Measurements from ENCODE around the gene FOXP1. TPM values are rescaled to one million over a fixed set of nuclear protein-coding genes. Genes with fewer than 3 reads are reported as not detected.

FOXP1 gene
- total and polyA plus RNA-seq, 9 of the 15 experiments (the other 6 are each of a cell fraction or from before 2014, with no cell fraction given): 7.7 to 34.5 (median 13.7) TPM

GRCh38 chr3:71276531-71276930 lies 307.0 kb downstream of the FOXP1 start:
- POLR2A ChIA-PET: no interaction called here
- Histone ChIP-seq H3K27me3 (ENCODE audit: control insufficient read depth in 2 of 2, insufficient read depth in 2 of 2, low read length in 2 of 2) (no peaks in the 10 kb centered on the region), H3K4me2 (ENCODE audit: insufficient read depth, low read length) (no peak overlapping the region), H3K9me3 (replicated peaks; ENCODE audit: control insufficient read depth, insufficient read depth, low read depth, low read length) (no peaks in the 10 kb centered on the region), H3K27ac (ENCODE audit: extremely low read depth, low read depth, low read length) (no peak overlapping the region), H3K9me1 (ENCODE audit: control insufficient read depth, insufficient read depth, low read length) (no peaks in the 10 kb centered on the region), H2AFZ (ENCODE audit: low read depth, low read length) (no peak overlapping the region), H3K9ac (ENCODE audit: insufficient read depth in 1 of 2, low read depth in 2 of 2, low read length in 2 of 2) (no peak overlapping the region), H3K79me2 (ENCODE audit: control insufficient read depth, insufficient read depth, low read length) (no peaks in the 10 kb centered on the region), H3K4me3 (no peak overlapping the region), H3K36me3 (ENCODE audit: control insufficient read depth, insufficient read depth, low read length) (no peaks in the 10 kb centered on the region), H4K20me1 (replicated peaks; ENCODE audit: control insufficient read depth, insufficient read depth, low read length) (no peaks in the 10 kb centered on the region), H3K4me1 (replicated peaks in 1 of 2; ENCODE audit: control insufficient read depth in 2 of 2, insufficient read depth in 2 of 2, low read length in 2 of 2) (no peaks in the 10 kb centered on the region)
- CTCF ChIA-PET (ENCODE audit: low intra/inter-chr PET ratio): no interaction called here
- 83% methylated on average over 4 of the region's 4 CpGs for WGBS (ENCODE audit: insufficient coverage, low coverage, missing lambda C conversion rate)
- ATAC-seq (no peak), FAIRE-seq (no peak), DNase-seq (ENCODE audit: extremely low read depth in 1 of 4, low spot score in 3 of 4) (no peak)
- BruUV-seq (replicated peaks): no TSS peak
- intact Hi-C loops (cut with micrococcal nuclease) (no loop called here), in situ Hi-C loops (cut with MboI) (no loop called here)
- TF ChIP-seq ETV6 (IDR thresholded peaks at IDR 0.05; ENCODE audit: borderline replicate concordance in 1 of 2, low read depth in 2 of 2, low read length in 1 of 2) (no peak), ETV6 (CRISPR knock-in tag; IDR thresholded peaks at IDR 0.05; ENCODE audit: borderline replicate concordance) (no peak), ZNF134 (CRISPR knock-in tag; conservative IDR thresholded peaks at IDR 0.05) (no peak), ZNF512 (tag; IDR thresholded peaks at IDR 0.05) (no peak), ZNF143 (CRISPR knock-in tag; IDR thresholded peaks at IDR 0.05) (no peak), IRF2 (CRISPR knock-in tag; IDR thresholded peaks at IDR 0.05) (no peak), ZNF639 (CRISPR knock-in tag; conservative IDR thresholded peaks at IDR 0.05 in 1 of 2, IDR thresholded peaks at IDR 0.05 in 1 of 2) (no peak), ZNF592 (IDR thresholded peaks at IDR 0.05) (no peak), UBTF (IDR thresholded peaks at IDR 0.05; ENCODE audit: borderline replicate concordance in 1 of 2, low read depth in 2 of 2, low read length in 2 of 2) (no peak)
